Left hindlimb (tissue), 1 donor: ENCODE results near the gene SKI.

ENCODE experiments used
- DNase-seq: peaks from one replicate; pipeline ENCODE4 v3.0.0-alpha.2; 2018

Gene SKI

DNA sequence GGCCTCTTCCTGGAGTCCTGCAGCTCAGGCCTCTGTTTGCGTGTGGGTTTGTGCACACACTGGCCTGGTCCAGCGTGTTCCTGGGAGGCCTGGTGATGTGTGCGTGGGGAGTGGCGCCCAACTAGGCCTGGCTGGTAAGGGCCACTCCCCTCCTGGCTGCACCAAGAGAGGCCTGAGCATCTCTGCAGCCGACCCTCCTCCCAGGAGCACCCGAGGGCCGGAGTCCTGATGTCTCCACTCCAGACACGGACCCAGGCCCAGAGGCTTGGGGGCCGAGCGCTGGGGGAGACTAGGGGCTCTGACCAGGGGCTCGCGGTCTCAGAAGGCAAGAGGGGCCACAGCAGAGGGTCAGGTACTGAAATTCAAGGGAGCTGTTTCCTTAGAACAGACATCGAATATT is 130.0 kb downstream of the SKI start:
- no peak for DNase-seq

GRCh38 chr1:2358651-2359640 is 130.8 kb downstream of the SKI start:
- no peak for DNase-seq
